HG03097 (cell line): ENCODE data around the gene STAT3.
"Not testable (repeated sequence)": the region's sequence is repeated elsewhere in the genome, so short reads cannot be mapped to it uniquely, and the experiment has no call there.

ENCODE experiments used
- ATAC-seq: cut with Tn5 transposase; IDR thresholded peaks from one replicate; pipeline ENCODE4 v1.9.1; 2021; ENCODE audit not compliant: unreplicated experiment, low FRiP score

Gene STAT3

GRCh38 chr17:42303694-42304093, 84.5 kb downstream of the STAT3 start:
- no peak for ATAC-seq

GRCh38 chr17:42301022-42301421, 87.2 kb downstream of the STAT3 start:
- ATAC-seq, result no peak

- ATAC-seq, result not testable (repeated sequence)
Measured at GRCh38 chr17:42299913-42300312, 88.3 kb downstream of the STAT3 start.

- not testable (repeated sequence) for ATAC-seq
Measured at GRCh38 chr17:42299361-42299760, 88.9 kb downstream of the STAT3 start.

- not testable (repeated sequence) for ATAC-seq
Measured at GRCh38 chr17:42297775-42298174, 90.5 kb downstream of the STAT3 start.

GRCh38 chr17:42296012-42296411, 92.2 kb downstream of the STAT3 start:
- ATAC-seq, result no peak

- no peak for ATAC-seq
Measured at GRCh38 chr17:42294469-42295398, 93.5 kb downstream of the STAT3 start.

- ATAC-seq, result no peak
Measured at GRCh38 chr17:42291129-42291528, 97.1 kb downstream of the STAT3 start.

- no peak for ATAC-seq
Measured at GRCh38 chr17:42290577-42290976, 97.7 kb downstream of the STAT3 start.

GRCh38 chr17:42289611-42290181, 98.5 kb downstream of the STAT3 start:
- no peak for ATAC-seq

- ATAC-seq, result no peak
Measured at GRCh38 chr17:42288803-42289610, 99.2 kb downstream of the STAT3 start.

GRCh38 chr17:42287977-42288802, 100.1 kb downstream of the STAT3 start, which contains the start of gene STAT5A:
STAT5A (plus strand) TSS chr17:42288498; CDS start chr17:42289412, 914 bp downstream.
- ATAC-seq, result peak; percentile 43

GRCh38 chr17:42287305-42287976, 100.8 kb downstream of the STAT3 start:
- no peak for ATAC-seq

- no peak for ATAC-seq
Measured at GRCh38 chr17:42286411-42287221, 101.6 kb downstream of the STAT3 start.

- ATAC-seq, result no peak
Measured at GRCh38 chr17:42285346-42286050, 102.7 kb downstream of the STAT3 start.

GRCh38 chr17:42284566-42284965, 103.7 kb downstream of the STAT3 start:
- no peak for ATAC-seq

GRCh38 chr17:42284024-42284369, 104.2 kb downstream of the STAT3 start:
- ATAC-seq, result no peak
